Ovary (tissue), 9 donors: ENCODE measurements around the gene FKBP6. TPM values are rescaled to one million over a fixed set of nuclear protein-coding genes. Genes with fewer than 3 reads are reported as not detected.

ENCODE experiments used
- DNase-seq, 5 donors: peaks; one replicate each; pipeline ENCODE4 v3.0.0-alpha.2; 2019 to 2020
- H3K27ac ChIP-seq, 2 donors: fragments of 200-600 bp; one replicate each; pipeline versions ENCODE4 v1.5.1 to v1.8.0; 2019 to 2022
- H3K27me3 ChIP-seq: fragments of 200-600 bp; one replicate; pipeline ENCODE4 v1.8.0; 2022
- H3K36me3 ChIP-seq: fragments of 200-600 bp; sonication (generic); one replicate; pipeline ENCODE4 v1.5.1; 2019
- H3K4me1 ChIP-seq: one replicate; pipeline ENCODE4 v1.8.1; 2013; ENCODE audit warnings: mild to moderate bottlenecking, moderate library complexity; ENCODE audit not compliant: insufficient read depth
- H3K4me3 ChIP-seq: fragments of 200-600 bp; sonication (generic); one replicate; pipeline ENCODE4 v1.5.1; 2017
- H3K9me3 ChIP-seq, 2 donors: fragments of 200-600 bp in 1 of 2; sonication (generic) in 1 of 2; one replicate each; pipeline versions ENCODE4 v1.5.1 to v1.8.1; 2013 to 2019; ENCODE audit warnings: mild to moderate bottlenecking in 1 of 2, moderate library complexity in 1 of 2
- CTCF ChIP-seq, 3 donors: fragments of 450-650 bp in 2 of 3; fragments of 200-600 bp in 1 of 3; IDR thresholded peaks; one replicate each; pipeline versions ENCODE4 v1.5.1 to v1.8.0; 2016 to 2022; ENCODE audit warnings: antibody characterized with exemption in 3 of 3, mild to moderate bottlenecking in 1 of 3
- EP300 ChIP-seq: sonication (generic); formaldehyde crosslinking; IDR thresholded peaks from one replicate; pipeline ENCODE4 v1.6.1; 2017; ENCODE audit warnings: antibody characterized with exemption
- POLR2A ChIP-seq: fragments of 450-650 bp; IDR thresholded peaks from one replicate; pipeline ENCODE4 v1.6.1; 2017; ENCODE audit warnings: antibody characterized with exemption, mild to moderate bottlenecking, moderate library complexity
- WGBS, 3 donors: extraction: QIAGEN DNeasy Blood & Tissue Kit in 1 of 3; methylation state at CpG; one replicate each; pipeline versions ENCODE4 v1.1.5 to v1.1.7; 2013 to 2017; 5-methylcytosine and 5-hydroxymethylcytosine counted together
- intact Hi-C, 4 donors: fragments of 100-400 bp; cut with DNase I; formaldehyde crosslinking; loops; one replicate each; pipeline versions ENCODE4 v1.11.0 to v1.15.1; 2022 to 2023
- polyA plus RNA-seq, 2 donors: library from polyadenylated mRNA; stranded (reverse); fragments of 200-250 nt in 1 of 2; fragments of 350-450 nt in 1 of 2; fragmentation: Illumina TruSeq in 1 of 2; extraction: RNeasy Lipid Tissue Mini Kit (QIAGEN cat#74804) in 1 of 2; gene quantifications; one replicate each; pipeline ENCODE4 v1.2.3, GENCODE V29; 2013 to 2014
- total RNA-seq, 7 donors: library from RNA; depleted of rRNA in 2 of 7; stranded (reverse); fragments of >200 nt in 2 of 7; fragmentation: NEBNext Ultra II Directional in 3 of 7; extraction: Animal tissue kit (Norgen Biotek cat#: 25700) in 3 of 7; gene quantifications; one replicate each; pipeline versions ENCODE4 v1.1.0 to v1.2.4, GENCODE V29; 2016 to 2023
- donor health status: DM: no; HTN: no; CAD: no; lungs with moderate emphysema.
- donor health status: DM: no; HTN: no; CAD: no.
- donor health status: Bipolar disorder and iron deficiency.
- donor health status: DM: yes; HTN: yes; CAD: no.
- donor health status: DM: no; HTN: no; CAD: no.
- donor health status: DM: yes; HTN: yes; CAD: no.

Gene FKBP6
- total and polyA plus RNA-seq, 9 donors = 0.27 to 0.47 TPM; not detected in 7

DNA sequence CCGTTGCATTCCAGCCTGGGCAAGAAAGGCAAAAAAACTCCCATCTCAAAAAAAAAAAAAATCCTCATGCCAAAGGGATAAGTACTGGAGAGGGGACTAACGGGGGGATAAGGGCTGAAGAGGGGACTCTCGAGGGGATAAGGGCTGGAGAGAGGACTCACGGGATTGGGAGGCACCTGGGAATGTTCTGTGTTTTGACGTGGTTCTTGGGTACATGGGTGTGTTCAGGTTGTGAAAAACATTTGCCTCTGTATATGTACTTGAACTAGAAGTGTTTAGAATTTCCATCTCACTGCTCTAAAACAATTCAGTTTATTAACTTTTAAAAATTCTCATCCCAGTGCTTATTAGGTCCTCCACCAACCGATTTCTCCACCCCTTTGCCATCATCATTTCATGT is 4.5 kb downstream of the FKBP6 start:
- H3K27ac ChIP-seq = no peak overlapping the region
- no peaks in the 10 kb centered on the region for H3K27me3 ChIP-seq
- no peaks in the 10 kb centered on the region for H3K36me3 ChIP-seq
- intact Hi-C loops = no loop called here
- no peak for TF ChIP-seq POLR2A
- no peak for TF ChIP-seq CTCF (IDR thresholded peaks at IDR 0.05)
- TF ChIP-seq EP300 = no peak
- H3K4me1 ChIP-seq = no peaks in the 10 kb centered on the region
- H3K4me3 ChIP-seq = no peak overlapping the region
- WGBS, 3 donors = 73 to 77% (median 75%) methylated on average over 6 of the region's 6 CpGs
- DNase-seq = no peak
- H3K9me3 ChIP-seq = no peaks in the 10 kb centered on the region

DNA sequence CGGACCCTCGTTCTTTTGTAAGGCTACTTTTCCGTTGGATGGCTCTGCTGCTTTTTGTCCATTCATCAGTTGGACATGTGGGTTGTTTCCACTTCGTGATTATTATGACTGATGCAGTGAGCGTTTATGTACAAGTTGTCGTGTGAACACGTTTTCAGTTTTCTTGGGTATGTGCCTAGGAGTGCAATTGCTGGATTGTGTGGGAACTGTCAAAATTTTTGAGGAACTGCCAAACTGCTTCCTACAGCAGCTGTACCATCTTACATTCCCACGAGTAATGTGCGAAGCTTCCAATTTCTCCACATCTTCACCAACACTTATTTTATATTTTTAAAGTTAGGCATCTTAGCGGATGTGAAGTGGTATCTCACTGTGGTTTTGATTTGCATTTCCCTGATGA is 10.4 kb downstream of the FKBP6 start:
- TF ChIP-seq CTCF (IDR thresholded peaks at IDR 0.05) (no peak), EP300 (no peak), POLR2A (no peak)
- intact Hi-C loops = no loop called here
- no peak for DNase-seq
- Histone ChIP-seq H3K27me3 (no peaks in the 10 kb centered on the region), H3K36me3 (no peaks in the 10 kb centered on the region), H3K27ac (no peak overlapping the region), H3K4me3 (no peak overlapping the region), H3K4me1 (peaks cover 3% of the 10 kb centered on the region), H3K9me3 (no peaks in the 10 kb centered on the region)
- 29 to 39% (median 35%) methylated on average over 10 of the region's 10 CpGs for WGBS, 3 donors

GRCh38 chr7:73340514-73340913 is 12.6 kb downstream of the FKBP6 start:
- no peak for DNase-seq
- peaks cover 3% of the 10 kb centered on the region for H3K4me1 ChIP-seq
- WGBS, 3 donors = 68 to 77% (median 75%) methylated on average over 7 of the region's 7 CpGs
- H3K27me3 ChIP-seq = no peaks in the 10 kb centered on the region
- intact Hi-C loops = loop anchor here in 2 of 4 donors (5.0 to 10.0 kb wide), 2 partner anchors 112 to 114 kb away; no protein-coding TSS in a partner anchor
- no peak overlapping the region for H3K27ac ChIP-seq
- no peak overlapping the region for H3K4me3 ChIP-seq
- TF ChIP-seq CTCF (IDR thresholded peaks at IDR 0.05) (no peak), EP300 (no peak), POLR2A (no peak)
- H3K9me3 ChIP-seq = no peaks in the 10 kb centered on the region
- no peaks in the 10 kb centered on the region for H3K36me3 ChIP-seq

- Histone ChIP-seq H3K36me3 (no peaks in the 10 kb centered on the region), H3K4me3 (no peak overlapping the region), H3K27me3 (no peaks in the 10 kb centered on the region), H3K27ac (no peak overlapping the region), H3K4me1 (peaks cover 3% of the 10 kb centered on the region), H3K9me3 (no peaks in the 10 kb centered on the region)
- 47 to 56% (median 51%) methylated on average over 8 of the region's 8 CpGs for WGBS, 3 donors
- intact Hi-C loops = loop anchor here in 2 of 4 donors (5.0 to 10.0 kb wide), 2 partner anchors 110 to 113 kb away; no protein-coding TSS in a partner anchor
- DNase-seq = no peak
- no peak for TF ChIP-seq CTCF (IDR thresholded peaks at IDR 0.05)
- TF ChIP-seq POLR2A = no peak
- no peak for TF ChIP-seq EP300
Observed at GRCh38 chr7:73341877-73342276, 13.9 kb downstream of the FKBP6 start.
